ENCODE measurements around the gene DAPP1.

The DAPP1 gene

DNA sequence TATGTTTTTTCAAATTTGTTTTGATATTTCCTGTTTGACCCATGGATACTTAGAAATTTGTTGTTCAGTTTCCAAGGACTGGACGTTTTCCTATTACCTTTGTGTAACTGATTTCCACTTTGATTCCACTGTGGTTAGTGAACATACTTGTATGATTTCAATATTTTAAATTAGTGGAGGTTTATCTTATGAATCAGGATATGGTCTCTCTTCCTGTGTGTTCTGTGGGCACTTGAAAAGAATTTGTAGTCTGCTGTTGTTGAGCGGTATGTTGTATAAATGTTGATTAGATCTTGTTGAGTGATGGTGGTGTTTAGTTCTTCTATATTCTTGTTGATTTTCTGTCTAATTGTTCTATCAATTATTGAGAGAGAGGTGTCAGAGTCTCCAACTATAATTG is 98.8 kb downstream of the DAPP1 start:
- DNase-seq (ENCODE audit: low read depth, low spot score) = no peak

DNA sequence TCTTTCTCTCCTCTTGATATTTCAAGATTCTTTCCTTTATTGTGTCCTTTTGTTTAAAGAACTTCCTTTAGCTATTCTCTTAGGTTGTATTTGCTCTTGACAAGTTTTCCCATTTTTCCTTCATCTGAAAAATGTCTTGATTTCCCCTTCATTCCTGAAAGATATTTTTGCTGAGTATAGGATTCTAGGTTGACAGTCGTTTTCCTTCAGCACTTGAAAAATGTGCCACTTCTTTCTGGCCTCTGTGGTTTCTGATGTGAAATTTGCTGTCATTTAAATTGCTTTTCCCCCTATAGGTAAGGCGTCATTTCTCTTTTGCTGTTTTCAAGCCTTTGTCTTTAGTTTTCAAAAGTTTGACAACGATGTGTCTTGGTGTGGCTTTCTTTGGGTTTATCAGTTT is 100.9 kb downstream of the DAPP1 start:
- no peak for DNase-seq (ENCODE audit: low read depth, low spot score)

DNA sequence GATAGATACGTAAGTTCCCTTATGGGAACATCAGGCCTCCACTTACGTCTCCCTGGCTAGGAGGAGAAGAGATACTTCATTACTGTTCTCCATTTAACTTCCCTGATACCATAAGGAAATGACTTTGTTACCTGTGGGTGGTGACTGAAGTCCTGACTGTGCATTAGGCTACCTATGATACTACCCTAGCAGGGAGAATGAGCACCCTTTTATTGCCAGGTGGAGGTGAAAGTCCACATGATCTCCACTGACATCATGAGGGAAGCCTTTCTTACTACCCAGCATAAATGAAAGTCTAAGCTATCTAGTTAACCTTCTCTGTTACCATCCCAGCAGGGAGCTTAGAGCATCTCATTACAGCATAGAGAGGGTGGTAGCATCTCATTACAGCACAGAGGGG is 102.0 kb downstream of the DAPP1 start:
- no peak for DNase-seq (ENCODE audit: low read depth, low spot score)

Measured in iPS DF 19.7 (cell line).